RWPE1 (cell line): ENCODE measurements around the gene BNIP5.

Experiments used
- CTCF ChIA-PET: fragments of 350-600 bp; sonication (Branson Sonifier 250); formaldehyde crosslinking; extraction: SDS; loops from one replicate; lab custom pipeline; 2021; lab: Yijun Ruan, JAX
- POLR2A ChIA-PET: fragments of 400-600 bp; formaldehyde crosslinking; extraction: SDS; loops from one replicate; lab custom pipeline; 2020; ENCODE audit warnings: antibody characterized with exemption; ENCODE audit not compliant: low non-redundant PET; lab: Yijun Ruan, JAX
- DNase-seq: peaks from one replicate; pipeline ENCODE4 v3.0.0; 2012; ENCODE audit warnings: low spot score
- H3K27ac ChIP-seq: fragments of 450-650 bp; 2 replicates; pipeline ENCODE4 v1.5.1; 2017
- CTCF ChIP-seq: fragments of 450-650 bp; conservative IDR thresholded peaks from 2 replicates; pipeline ENCODE4 v1.5.1; 2017; ENCODE audit warnings: low read depth, mild to moderate bottlenecking

The BNIP5 gene

GRCh38 chr6:36315921-36316320 lies 20.8 kb downstream of the BNIP5 start:
- no peak for TF ChIP-seq CTCF
- H3K27ac ChIP-seq: no peak overlapping the region
- DNase-seq: no peak
- ChIA-PET CTCF (interaction anchor here (0.9 kb wide), 1 partner anchor 14 kb away, joined by 3 read pairs; no protein-coding TSS in a partner anchor), POLR2A (no interaction called here)

GRCh38 chr6:36314221-36315014 lies 22.3 kb downstream of the BNIP5 start:
- ChIA-PET POLR2A (interaction anchor here (0.6 kb wide), 1 partner anchor 55 kb away, joined by 8 read pairs; no protein-coding TSS in a partner anchor), CTCF (interaction anchor here (0.6 to 1.0 kb wide), 2 partner anchors 12 to 46 kb away, joined by 3 to 4 read pairs; no protein-coding TSS in a partner anchor)
- DNase-seq: peak; percentile 92
- TF ChIP-seq CTCF: no peak
- H3K27ac ChIP-seq: no peak overlapping the region

GRCh38 chr6:36313649-36313936 lies 23.1 kb downstream of the BNIP5 start:
- H3K27ac ChIP-seq: no peak overlapping the region
- no peak for TF ChIP-seq CTCF
- ChIA-PET POLR2A (interaction anchor here (0.6 kb wide), 1 partner anchor 54 kb away, joined by 8 read pairs; no protein-coding TSS in a partner anchor), CTCF (interaction anchor here (0.6 to 0.7 kb wide), 2 partner anchors 46 to 102 kb away, joined by 3 to 4 read pairs; no protein-coding TSS in a partner anchor)
- DNase-seq: no peak

- TF ChIP-seq CTCF: no peak
- ChIA-PET CTCF (interaction anchor here (0.6 to 0.9 kb wide), 3 partner anchors 35 to 103 kb away, joined by 3 to 4 read pairs (median 3); no protein-coding TSS in a partner anchor), POLR2A (no interaction called here)
- no peak overlapping the region for H3K27ac ChIP-seq
- no peak for DNase-seq
These were observed 23.6 kb downstream of the BNIP5 start for GRCh38 chr6:36312854-36313648.

GRCh38 chr6:36309900-36310299 lies 26.8 kb downstream of the BNIP5 start:
- POLR2A ChIA-PET: no interaction called here
- DNase-seq: no peak
- TF ChIP-seq CTCF: no peak
- no peak overlapping the region for H3K27ac ChIP-seq
- CTCF ChIA-PET: no interaction called here

GRCh38 chr6:36309203-36309602 lies 27.5 kb downstream of the BNIP5 start:
- H3K27ac ChIP-seq: no peak overlapping the region
- ChIA-PET CTCF (no interaction called here), POLR2A (no interaction called here)
- no peak for DNase-seq
- TF ChIP-seq CTCF: no peak
